Kidney (tissue), 14 donors: ENCODE results near the gene SLC25A11. TPM values are rescaled to one million over a fixed set of nuclear protein-coding genes. Genes with fewer than 3 reads are reported as not detected.
A peak's percentile ranks its signal among the peaks of the same experiment; 100 is the strongest.

Experiments used
- DNase-seq, 5 donors: peaks; one replicate each; pipeline ENCODE4 v3.0.0-alpha.2; 2013 to 2020
- FAIRE-seq: peaks from 2 replicates; lab custom pipeline; 2012; peaks lifted over from hg19 to GRCh38; lab: Jason Lieb, UNC
- H3K27ac ChIP-seq, 2 donors: one replicate each; pipeline ENCODE4 v1.7.0; 2013; ENCODE audit warnings: low read depth in 2 of 2, low read length in 2 of 2, inconsistent platforms in 1 of 2
- H3K27me3 ChIP-seq: one replicate; pipeline ENCODE4 v1.7.1; 2013; ENCODE audit warnings: low read length, inconsistent platforms; ENCODE audit not compliant: control insufficient read depth, insufficient read depth
- H3K36me3 ChIP-seq, 3 donors: one replicate each; pipeline versions ENCODE4 v1.7.0 to v1.7.1; 2013; ENCODE audit warnings: low read length in 3 of 3, control low read depth in 1 of 3, inconsistent platforms in 1 of 3; ENCODE audit not compliant: insufficient read depth in 3 of 3, control insufficient read depth in 2 of 3
- H3K4me1 ChIP-seq, 3 donors: one replicate each; pipeline versions ENCODE4 v1.7.0 to v1.7.1; 2013; ENCODE audit warnings: low read length in 3 of 3, inconsistent platforms in 1 of 3, low read depth in 1 of 3; ENCODE audit not compliant: control insufficient read depth in 2 of 3, insufficient read depth in 2 of 3
- H3K4me3 ChIP-seq, 3 donors: one replicate each; pipeline versions ENCODE4 v1.7.0 to v1.8.1; 2013; ENCODE audit warnings: low read length in 3 of 3, control low read depth in 1 of 3, inconsistent platforms in 1 of 3
- H3K9ac ChIP-seq, 3 donors: one replicate each; pipeline versions ENCODE4 v1.7.0 to v1.7.1; 2013; ENCODE audit warnings: low read length in 3 of 3, control low read depth in 1 of 3, inconsistent platforms in 1 of 3
- H3K9me3 ChIP-seq, 3 donors: one replicate each; pipeline versions ENCODE4 v1.7.0 to v1.7.1; 2013; ENCODE audit warnings: low read length in 3 of 3, control low read depth in 1 of 3, inconsistent platforms in 1 of 3; ENCODE audit not compliant: control insufficient read depth in 2 of 3, insufficient read depth in 1 of 3
- intact Hi-C: fragments of 100-400 bp; cut with DNase I; formaldehyde crosslinking; loops from one replicate; pipeline ENCODE4 v1.11.1; 2022
- polyA plus RNA-seq: library from polyadenylated mRNA; stranded (reverse); fragments of 350-450 nt; fragmentation: Illumina TruSeq; extraction: RNeasy Lipid Tissue Mini Kit (QIAGEN cat#74804); gene quantifications from one replicate; pipeline ENCODE4 v1.2.3, GENCODE V29; 2014; ENCODE audit warnings: low read depth, low replicate concordance; ENCODE audit not compliant: insufficient read depth
- total RNA-seq: library from RNA; stranded (reverse); fragmentation: NEBNext Ultra II Directional; extraction: Animal tissue kit (Norgen Biotek cat#: 25700); gene quantifications from one replicate; pipeline ENCODE4 v1.2.1, GENCODE V29; 2021
- TF ChIP-seq, protein P1 (sequence below): IDR thresholded peaks from 3 replicates; pipeline ENCODE4 v1.5.1; 2012; ENCODE audit warnings: mild to moderate bottlenecking, moderate library complexity, borderline replicate concordance; ENCODE audit not compliant: insufficient read depth; ENCODE audit errors: extremely low read depth
- donor health status: control.
- donor health status: control.
- donor health status: control.
- donor health status: control.
- donor health status: control.
- donor health status: DM: yes; HTN: yes; CAD: no.
- donor health status: Normal renal cell carcinoma (clear cell type).

Gene SLC25A11
- total and polyA plus RNA-seq, 2 donors from 2014 or later: 60.0 to 173 TPM

GRCh38 chr17:4896332-4897197, 43.3 kb downstream of the SLC25A11 start:
- FAIRE-seq (no peak), DNase-seq (peak in 1 of 5 donors; percentile 53)
- intact Hi-C loops: no loop called here
- Histone ChIP-seq H3K36me3 (peaks cover 0 to 22% (median 16%) of the 10 kb centered on the region in 3 donors), H3K4me1 (peaks cover 0 to 14% (median 0%) of the 10 kb centered on the region in 3 donors), H3K27me3 (peaks cover 2% of the 10 kb centered on the region), H3K9me3 (no peaks in the 10 kb centered on the region), H3K27ac (no peak overlapping the region), H3K4me3 (no peak overlapping the region), H3K9ac (no peak overlapping the region)
- TF ChIP-seq, protein P1, sequence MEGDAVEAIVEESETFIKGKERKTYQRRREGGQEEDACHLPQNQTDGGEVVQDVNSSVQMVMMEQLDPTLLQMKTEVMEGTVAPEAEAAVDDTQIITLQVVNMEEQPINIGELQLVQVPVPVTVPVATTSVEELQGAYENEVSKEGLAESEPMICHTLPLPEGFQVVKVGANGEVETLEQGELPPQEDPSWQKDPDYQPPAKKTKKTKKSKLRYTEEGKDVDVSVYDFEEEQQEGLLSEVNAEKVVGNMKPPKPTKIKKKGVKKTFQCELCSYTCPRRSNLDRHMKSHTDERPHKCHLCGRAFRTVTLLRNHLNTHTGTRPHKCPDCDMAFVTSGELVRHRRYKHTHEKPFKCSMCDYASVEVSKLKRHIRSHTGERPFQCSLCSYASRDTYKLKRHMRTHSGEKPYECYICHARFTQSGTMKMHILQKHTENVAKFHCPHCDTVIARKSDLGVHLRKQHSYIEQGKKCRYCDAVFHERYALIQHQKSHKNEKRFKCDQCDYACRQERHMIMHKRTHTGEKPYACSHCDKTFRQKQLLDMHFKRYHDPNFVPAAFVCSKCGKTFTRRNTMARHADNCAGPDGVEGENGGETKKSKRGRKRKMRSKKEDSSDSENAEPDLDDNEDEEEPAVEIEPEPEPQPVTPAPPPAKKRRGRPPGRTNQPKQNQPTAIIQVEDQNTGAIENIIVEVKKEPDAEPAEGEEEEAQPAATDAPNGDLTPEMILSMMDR: no peak

DNA sequence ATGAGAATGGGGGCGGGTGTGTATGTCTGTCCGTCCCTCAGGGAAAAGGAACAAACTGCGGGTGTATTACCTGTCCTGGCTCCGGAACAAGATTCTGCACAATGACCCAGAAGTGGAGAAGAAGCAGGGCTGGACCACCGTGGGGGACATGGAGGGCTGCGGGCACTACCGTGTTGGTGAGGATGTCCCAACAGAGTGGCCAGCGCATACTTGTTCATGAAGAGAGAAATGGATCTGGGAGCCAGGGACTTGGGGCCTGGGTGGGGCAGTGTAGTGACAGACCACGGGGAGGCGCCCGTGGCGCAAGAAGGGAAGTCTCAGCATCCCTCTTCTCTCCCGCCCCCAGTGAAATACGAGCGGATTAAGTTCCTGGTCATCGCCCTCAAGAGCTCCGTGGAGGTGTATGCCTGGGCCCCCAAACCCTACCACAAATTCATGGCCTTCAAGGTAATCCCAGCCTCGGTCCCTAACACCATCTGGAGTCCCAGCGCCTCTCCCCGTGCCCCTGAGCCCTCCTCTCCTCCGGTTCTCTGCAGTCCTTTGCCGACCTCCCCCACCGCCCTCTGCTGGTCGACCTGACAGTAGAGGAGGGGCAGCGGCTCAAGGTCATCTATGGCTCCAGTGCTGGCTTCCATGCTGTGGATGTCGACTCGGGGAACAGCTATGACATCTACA, 44.1 kb downstream of the SLC25A11 start:
- Histone ChIP-seq H3K36me3 (peaks cover 0 to 30% (median 20%) of the 10 kb centered on the region in 3 donors), H3K9ac (no peak overlapping the region), H3K27me3 (peaks cover 2% of the 10 kb centered on the region), H3K4me1 (peaks cover 0 to 14% (median 0%) of the 10 kb centered on the region in 3 donors), H3K9me3 (no peaks in the 10 kb centered on the region), H3K4me3 (no peak overlapping the region), H3K27ac (no peak overlapping the region)
- intact Hi-C loops: no loop called here
- peak in 1 of 5 donors; percentile 55 for DNase-seq
- TF ChIP-seq, protein P1: no peak
- no peak for FAIRE-seq

GRCh38 chr17:4895121-4895520, 44.7 kb downstream of the SLC25A11 start:
- peaks cover 0 to 13% (median 0%) of the 10 kb centered on the region in 3 donors for H3K4me1 ChIP-seq
- H3K9ac ChIP-seq: no peak overlapping the region
- H3K27me3 ChIP-seq: peaks cover 2% of the 10 kb centered on the region
- TF ChIP-seq, protein P1: no peak
- no peak for DNase-seq
- H3K4me3 ChIP-seq: no peak overlapping the region
- no peak for FAIRE-seq
- H3K36me3 ChIP-seq: peaks cover 0 to 36% (median 27%) of the 10 kb centered on the region in 3 donors
- H3K27ac ChIP-seq: no peak overlapping the region
- intact Hi-C loops: no loop called here
- H3K9me3 ChIP-seq: no peaks in the 10 kb centered on the region
